HG03196 (cell line): ENCODE measurements around the gene FIP1L1.
"Not testable (repeated sequence)": the region's sequence is repeated elsewhere in the genome, so short reads cannot be mapped to it uniquely, and the experiment has no call there.

Source experiments
- ATAC-seq: cut with Tn5 transposase; IDR thresholded peaks from one replicate; pipeline ENCODE4 v1.9.1; 2021; ENCODE audit not compliant: unreplicated experiment

The FIP1L1 gene

DNA sequence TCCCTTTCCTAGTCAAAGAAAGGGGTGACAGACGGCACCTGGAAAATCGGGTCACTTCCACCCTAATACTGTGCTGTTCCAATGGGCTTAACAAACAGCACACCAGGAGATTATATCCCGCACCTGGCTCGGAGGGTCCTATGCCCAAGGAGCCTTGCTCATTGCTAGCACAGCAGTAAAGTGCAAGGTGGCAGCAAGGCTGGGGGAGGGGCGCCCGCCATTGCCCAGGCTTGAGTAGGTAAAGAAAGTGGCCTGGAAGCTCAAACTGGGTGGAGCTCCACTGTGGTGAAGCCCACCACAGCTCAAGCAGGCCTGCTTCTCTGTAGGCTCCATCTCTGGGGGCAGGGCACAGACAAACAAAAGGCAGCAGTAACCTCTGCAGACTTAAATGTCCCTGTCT, 89.1 kb downstream of the FIP1L1 start:
- not testable (repeated sequence) for ATAC-seq

DNA sequence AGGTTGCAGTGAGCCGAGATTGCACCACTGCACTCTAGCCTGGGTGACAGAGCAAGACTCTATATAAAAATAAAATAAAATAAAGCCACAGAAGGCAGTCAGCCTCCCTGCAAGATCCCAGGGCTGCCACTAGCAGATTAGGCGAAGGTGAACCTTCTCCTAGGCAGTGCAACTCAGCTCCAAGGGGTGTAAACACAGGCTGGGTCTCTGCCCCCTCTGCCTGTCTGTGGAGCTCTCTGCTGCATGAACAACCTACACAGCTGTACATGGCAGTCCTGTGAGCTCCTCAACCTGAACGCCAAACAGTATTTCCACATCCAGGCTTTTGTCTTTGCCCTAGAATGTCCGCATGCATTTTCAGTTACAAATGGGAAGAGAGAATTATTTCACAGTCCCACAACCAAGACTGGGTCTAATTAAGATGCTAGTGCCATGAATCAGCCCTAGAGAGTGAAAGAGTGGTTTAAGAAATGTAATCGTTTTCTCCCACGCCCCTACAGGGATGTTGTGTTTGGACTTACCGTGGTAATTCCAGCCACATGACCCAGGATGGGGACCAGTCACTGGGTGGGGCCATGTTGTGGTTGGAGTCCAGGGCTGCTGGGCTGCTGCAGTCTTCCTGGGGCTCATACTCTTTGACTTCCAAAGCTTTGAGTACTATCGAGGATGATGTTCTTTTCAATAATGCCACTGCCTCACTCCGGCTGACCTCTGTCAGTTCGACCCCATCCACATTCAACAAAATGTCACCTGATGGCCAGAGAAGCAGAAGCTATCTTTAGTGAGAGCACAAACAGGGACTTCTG, 99.0 kb downstream of the FIP1L1 start:
- ATAC-seq = no peak

DNA sequence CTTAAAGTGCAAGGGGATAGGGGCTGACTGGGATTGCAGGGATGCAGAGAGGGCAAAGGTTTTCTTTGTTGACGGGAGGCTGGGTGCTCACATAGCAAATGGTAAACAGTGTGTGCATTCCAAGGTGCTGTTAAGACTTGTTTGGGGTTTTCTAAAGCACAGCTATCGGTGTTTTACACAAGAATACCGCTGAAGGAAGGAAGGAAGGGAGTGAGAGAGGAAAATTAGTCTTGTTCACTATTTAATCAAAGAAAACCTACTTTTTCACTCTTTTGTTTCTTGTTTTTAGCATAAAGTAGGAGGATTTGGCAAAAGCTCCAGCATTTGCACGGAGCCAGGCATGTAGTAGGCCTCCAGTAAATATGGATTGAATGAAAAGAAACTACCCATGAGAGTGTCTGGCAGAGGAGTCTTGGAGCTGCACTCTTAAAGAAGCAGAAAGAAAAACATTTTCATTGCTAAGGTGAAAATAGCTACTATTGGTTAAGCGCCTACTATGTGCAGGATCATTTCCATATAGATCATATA, 99.7 kb downstream of the FIP1L1 start:
- ATAC-seq = no peak

DNA sequence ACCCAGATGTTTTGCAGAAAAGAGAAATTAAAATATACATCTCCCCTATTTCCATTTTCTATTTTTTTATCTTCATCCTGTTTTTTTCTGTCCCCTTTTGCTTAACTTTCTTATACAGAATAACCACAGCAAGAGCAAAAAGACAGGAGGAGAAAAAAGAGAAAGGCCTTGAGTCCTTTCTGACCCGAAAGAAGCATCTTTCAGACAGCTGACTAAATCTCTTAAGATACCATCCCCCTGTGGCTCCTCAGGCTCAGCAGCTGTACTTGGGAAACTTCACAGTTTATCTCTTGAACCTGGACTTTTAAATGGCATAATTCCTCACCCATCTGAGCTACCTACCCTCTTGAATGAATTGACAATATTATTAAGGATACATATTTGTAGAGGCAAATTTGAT, 100.2 kb downstream of the FIP1L1 start:
- no peak for ATAC-seq

DNA sequence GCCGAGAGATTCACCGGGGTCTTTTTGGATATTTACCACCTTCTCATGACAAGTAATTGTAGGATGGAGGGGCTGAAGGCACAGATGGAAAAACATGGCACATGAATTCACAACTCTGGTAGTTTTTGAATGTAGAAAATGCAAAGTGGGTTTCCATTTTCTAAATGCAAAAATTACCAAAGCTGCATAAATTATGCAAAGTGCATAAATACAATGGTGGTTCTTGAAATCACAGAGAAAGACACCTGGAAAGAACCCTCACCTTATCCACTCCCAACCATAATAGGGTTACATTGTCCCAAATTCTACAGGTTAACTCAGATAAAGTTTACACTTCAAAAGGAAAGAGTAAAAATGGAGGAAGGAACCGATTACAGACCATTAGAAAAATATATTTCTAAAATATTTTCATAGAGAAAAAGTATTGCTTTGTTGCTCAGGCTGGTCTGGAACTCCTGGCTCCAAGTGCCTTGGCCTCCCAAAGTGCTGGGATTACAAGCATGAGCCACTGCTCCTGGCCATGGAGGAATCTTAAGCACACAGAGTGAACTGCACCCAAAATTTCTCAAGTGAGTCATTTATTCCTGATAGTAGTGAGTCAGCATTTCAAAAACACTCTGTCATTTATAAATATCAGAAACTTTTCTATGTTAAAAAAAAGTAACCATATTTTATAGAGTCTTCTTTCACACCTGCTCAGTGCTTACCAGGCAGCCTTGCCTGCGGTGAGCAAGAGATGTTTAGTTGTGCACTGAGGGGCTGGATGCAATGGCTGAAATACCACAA, 101.4 kb downstream of the FIP1L1 start:
- no peak for ATAC-seq

DNA sequence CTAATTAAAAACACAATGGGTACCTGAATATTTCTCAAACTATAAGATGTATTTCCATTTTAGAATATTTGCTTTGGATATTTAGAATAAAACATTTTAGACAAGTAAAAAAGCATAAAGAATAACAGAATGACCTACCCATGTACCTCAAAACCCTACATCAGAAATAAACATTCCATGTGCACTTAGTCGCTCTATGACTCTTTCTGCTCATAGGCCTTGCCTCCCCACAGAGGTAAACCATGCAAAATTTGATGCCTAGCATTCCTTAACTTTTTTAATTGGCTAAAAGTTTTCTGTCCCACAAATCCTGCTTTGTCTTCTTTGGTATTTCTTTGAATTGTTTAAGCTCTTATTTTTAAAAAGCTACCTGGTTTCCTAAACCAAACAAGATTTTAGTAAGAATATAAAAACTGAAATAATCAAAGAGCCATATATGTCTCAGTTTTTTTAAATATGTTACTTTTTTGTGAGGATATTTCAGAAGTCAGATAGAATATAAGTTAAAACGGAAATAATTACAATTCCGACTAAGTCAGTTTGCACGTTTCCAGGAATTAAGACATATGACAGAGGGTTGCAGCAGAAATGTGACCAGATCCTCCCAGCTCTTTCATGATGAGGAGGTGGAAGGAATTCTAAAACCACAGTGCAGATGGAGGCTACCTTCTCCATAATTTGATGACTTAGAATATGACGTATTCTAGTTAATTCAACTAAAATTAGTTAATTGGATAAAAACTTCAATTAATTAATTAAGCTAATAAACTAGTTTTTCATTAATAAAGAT, 102.5 kb downstream of the FIP1L1 start:
- ATAC-seq = no peak

DNA sequence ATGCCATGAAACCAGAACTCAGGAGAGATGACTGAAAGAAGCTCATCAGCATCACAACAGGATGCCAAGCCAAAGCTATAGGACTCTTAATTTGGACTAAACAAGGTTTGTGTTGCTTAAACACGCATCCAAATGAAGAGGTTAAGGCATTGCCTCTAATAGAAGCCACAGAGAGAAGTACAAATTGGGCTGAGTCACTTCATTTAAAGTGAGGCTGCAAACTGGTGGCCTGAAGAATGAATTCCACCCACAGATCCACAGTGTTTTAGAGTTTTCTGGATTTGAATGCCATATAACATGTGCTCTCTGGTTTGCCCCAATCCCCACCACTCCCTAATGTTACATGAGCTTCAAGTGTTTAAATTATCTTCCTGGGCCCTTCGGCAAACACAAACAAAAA, 103.5 kb downstream of the FIP1L1 start:
- no peak for ATAC-seq

DNA sequence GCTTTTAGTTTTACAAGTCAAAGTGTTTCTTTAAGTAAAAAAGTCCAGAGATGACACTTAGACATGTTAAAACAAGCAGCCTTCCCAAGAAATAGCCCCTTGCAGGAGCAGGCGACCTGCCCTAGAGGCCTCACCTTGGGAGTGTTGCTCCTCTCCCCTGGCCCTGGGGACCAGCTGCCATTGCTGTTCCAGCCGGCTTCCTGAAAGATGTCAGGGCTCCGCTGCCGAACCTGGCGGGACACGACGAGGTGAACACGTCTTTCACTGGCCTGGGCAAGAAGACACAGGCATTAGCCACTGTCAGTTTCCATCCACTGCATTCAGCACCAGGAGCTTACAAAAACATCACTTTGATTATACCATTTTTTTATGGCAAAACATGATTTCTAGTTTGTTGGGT, 104.1 kb downstream of the FIP1L1 start:
- ATAC-seq = no peak

DNA sequence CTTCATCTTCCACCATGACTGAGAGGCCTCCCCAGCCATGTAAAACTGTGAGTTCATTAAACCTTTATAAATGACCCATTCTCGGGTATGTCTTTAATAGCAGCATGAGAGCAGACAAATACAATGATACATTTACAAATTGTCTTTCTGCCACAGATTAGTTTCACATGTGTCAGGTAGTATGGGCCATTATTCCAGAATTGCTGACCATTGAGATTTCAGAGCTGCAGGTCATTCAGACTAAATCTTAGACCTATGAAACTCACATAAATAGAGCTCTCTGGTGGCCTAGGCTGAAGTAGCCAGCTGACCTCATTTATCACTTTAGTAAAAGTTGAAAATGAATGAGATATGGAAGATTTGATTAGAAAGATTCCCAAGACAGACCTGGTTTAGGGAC, 105.8 kb downstream of the FIP1L1 start:
- ATAC-seq = no peak

DNA sequence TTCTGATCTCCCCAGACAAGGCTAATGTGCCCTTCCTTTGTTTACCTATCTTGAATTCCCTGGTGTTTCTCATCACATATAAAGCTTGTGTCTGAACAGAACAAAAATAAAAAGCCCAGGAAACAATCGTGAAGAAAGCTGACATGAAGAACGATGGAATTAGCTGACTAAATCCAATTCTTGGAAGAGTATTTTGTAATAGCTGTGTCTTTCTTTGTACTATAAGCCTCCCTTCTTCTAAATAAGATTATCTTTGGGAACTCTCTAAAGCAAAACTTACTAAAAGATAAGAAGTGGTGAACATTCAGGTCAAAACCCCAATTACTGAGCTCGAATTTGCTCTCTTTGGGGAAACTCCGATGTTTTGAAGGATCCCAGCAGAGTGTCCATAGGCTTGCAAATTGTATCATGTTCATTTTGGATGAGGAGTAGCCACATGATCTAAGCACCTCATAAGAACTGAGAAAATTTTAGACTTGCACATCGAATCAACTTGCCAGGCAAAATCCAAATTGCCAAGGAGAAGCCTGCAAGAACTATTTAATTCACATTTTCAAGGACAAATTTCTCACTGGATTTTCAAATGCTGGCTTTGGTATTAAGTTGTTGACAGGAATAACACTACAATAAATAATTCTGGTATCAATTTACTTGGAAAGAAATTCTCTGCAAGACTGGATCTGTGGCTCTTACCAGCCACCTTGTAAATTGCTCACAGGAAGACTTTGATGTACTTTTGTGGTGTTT, 107.6 kb downstream of the FIP1L1 start:
- ATAC-seq = no peak

DNA sequence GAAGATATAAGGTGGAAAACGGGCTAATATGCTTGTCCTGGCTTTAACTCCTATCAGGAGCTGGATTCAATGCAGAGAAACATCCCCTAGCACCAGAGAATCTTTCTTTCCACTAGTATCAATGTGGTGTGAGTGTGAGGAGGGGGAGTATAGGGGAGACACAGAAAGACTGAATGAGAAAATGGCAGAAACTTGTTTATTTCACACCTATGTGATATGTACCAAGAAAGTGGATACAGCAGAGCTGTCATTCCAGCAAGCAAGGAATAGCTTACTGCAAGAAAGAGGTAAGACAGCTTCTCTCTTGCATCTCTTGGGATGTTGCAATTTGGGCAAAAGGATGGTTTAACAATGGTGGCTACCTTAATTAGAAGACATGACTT, 108.2 kb downstream of the FIP1L1 start:
- no peak for ATAC-seq

DNA sequence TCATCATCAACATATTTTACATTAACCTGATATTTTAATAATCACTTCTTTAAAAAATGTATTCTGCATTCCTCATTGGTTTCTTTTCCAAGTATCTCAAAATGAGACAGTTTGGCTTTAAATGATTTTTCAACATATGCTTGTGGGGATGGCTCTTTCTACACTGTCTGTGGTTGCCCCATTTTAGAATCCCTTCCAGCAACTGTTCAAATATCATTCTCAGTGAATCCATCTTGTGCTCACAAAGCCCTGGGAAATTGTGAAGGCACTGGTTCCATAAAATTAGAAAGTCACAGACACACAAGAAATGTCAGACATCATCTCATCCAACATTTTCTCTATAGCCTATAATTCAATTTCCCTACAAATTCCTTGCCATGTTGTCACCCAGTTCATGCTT, 110.3 kb downstream of the FIP1L1 start:
- no peak for ATAC-seq

DNA sequence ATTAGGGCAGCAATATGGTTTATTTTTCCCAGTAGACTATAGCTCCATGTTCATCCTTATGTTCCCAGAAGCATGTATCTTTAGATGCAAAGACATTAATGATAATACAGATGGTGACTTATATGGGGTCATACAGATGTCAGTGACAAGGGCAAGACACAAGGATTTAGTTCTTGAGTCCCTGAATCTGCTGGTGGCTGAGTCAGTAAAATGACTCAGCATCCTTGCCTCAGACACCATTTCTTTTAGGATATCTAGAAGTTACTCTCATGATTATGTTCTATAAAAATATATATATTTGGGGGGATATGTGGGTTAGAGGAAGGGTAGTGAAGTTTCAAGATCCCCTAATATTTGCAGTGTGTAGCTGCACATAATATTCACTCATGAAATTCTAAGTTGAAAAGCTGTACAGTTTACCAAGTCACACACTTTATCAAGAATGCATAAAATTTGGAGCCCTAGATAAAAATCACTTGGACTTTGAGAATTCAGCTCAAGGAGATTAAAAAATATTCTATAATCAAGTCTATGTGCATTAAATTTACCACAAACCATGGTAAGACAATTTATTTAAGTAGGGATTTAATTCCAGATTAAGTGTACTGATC, 111.9 kb downstream of the FIP1L1 start:
- ATAC-seq = no peak

DNA sequence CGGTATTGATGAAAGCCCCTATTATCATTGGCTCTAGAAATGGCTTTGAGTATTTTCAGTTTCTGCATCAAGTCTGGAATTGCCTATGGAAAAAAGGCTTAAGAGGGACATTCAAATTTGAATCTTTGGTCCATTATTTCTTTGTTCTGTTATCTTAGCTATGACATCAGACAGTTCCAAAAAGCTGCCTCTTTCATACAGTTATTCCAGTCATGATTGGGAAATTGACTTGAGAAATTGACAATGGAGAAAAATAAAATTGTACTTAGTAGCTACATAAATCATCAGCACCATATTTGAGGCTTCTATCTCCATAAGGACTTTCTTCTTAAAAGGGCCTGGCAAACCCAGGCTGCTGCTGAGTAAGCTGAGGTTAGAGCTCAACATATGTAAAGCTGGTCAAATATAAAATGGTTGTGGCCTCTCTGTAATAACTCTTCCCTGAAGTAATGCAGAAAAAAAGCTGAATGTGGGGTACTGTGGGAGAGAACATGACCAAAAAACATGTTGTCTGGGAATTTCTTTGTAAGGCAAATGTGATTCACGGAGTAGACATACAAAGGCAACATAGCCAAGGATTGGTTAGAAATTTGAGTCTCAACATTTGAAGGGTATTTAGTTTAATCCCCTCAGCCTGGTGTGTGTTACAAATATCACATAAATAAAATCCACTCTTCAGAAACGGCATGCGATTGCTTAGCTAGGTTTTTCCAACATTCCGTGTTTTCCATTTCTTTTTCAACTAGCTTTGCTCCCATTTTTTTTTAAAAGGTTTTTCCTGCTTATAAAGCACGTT, 112.9 kb downstream of the FIP1L1 start:
- no peak for ATAC-seq

DNA sequence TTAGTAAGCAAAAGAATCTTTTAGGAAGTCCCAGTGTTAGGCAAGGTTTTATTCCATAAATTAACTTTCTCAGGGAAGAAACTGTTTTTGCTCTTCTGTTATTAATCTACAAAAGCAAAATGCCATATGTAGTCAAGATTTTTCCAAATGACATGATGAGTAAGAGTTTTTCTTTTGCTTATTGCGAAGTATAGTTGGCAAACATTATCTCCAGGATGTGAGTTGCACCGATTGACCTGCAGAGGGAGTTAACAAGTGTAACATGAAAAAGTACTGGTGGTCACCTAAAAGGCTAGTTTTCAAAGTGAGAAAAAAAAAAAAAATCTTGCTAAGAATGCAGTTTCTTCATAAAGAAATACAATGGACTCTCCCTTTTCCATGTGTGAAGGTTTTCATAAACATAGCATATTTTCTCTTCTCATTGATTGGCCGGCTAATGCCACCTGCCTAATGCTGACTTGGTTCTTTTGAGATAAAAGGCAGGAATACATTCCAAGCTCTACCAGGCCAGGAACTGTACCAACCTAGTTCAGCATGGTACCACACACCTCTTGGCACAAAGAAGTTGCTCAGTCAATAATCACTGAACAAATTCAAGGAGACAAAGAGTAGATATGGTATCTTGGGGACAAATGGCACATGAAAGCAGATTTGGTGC, 113.7 kb downstream of the FIP1L1 start:
- no peak for ATAC-seq

DNA sequence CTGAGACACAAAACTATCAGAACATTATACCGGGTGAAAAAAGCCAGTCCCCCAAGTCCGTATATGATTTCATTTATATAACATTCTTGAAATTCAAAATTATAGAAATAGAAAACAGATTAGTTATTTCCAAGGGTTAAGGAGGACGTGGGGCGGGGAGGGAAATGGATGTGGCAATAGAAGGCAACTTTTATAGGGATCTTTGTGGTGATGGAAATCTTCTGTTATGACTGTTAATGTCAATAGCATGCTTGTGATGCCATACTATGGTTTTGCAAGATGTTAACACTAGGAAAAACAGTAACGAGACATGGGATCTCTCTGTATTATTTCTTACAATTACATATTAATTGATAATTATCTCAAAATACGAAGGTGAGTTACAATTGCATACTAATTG, 117.4 kb downstream of the FIP1L1 start:
- no peak for ATAC-seq

DNA sequence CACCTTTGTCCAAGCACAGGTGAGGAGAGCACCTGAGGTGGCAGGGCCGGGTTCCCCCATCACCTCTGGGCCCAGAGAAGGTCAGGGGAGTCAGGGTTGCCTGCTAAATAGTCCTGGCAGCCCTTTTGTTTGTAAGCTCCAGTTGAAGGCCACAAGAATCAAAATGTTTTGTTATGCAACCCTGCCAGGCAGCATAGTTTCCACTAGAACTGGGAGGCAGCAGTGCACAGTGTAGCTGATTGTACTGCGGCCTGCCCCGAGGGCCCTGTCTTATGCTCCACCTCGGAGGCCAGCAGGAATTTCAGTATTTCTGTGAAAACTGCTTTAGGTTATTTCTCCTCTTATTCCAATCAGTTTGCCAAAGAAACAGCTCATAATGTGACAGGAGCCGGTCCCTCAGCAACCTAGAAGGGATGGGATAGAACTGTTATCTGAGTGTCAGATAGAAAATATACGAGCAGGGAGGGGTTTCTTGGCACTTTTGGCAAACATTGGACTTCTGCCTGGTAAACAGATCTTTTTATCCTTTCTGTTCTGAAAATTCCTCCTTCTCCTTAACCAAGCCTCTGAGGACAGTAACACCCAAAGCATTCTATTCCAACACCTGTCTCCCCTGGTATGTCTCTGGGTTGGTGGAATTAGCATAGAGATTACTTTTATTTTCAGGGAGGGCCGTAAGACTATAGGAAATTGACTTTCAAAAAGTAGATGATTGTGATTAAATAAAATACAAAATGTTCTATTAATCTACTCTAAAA, 120.2 kb downstream of the FIP1L1 start:
- no peak for ATAC-seq

DNA sequence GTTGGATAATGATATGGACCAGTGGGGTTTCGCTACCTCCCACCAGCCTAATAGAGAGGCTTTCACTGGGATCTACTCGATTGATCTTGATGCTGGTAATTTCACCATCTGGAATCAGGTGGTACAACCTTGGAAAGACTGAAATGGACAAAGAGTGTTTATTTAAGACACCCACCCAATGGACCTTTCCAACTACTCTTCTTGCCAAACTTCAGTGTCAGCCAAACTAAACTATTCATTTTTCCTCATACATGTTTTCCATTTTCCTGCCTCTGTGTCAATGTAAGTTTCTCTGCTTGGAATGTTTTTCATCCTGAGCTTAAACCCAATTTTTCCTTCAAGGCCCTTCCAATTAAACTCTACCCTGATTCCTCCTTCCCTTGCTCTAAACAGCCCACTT, 121.3 kb downstream of the FIP1L1 start:
- ATAC-seq = no peak
